Naive B cell (primary cell): Measurements from ENCODE around the gene PPDPF. TPM values are rescaled to one million over a fixed set of nuclear protein-coding genes. Genes with fewer than 3 reads are reported as not detected.
"Not testable (repeated sequence)": the region's sequence is repeated elsewhere in the genome, so short reads cannot be mapped to it uniquely, and the experiment has no call there.

ENCODE experiments used
- ATAC-seq, 2 donors: fragments of 150-1000 bp; cut with Tn5 transposase; 2 replicates each; pipeline ENCODE4 v1.10.0; 2021; ENCODE audit warnings: low read depth in 2 of 2, mild to moderate bottlenecking in 2 of 2, moderate library complexity in 2 of 2
- DNase-seq: peaks from one replicate; pipeline ENCODE4 v3.0.0; 2022
- H3K27ac Mint-ChIP-seq, 6 donors: one replicate each; pipeline ENCODE4 v1.8.0; 2020 to 2022; ENCODE audit warnings: mild to moderate bottlenecking in 6 of 6, mixed read lengths in 6 of 6, moderate library complexity in 5 of 6, inconsistent platforms in 2 of 6
- H3K27me3 Mint-ChIP-seq, 3 donors: one replicate each; pipeline ENCODE4 v1.8.0; 2021 to 2022; ENCODE audit warnings: mixed read lengths in 3 of 3, mild to moderate bottlenecking in 1 of 3
- H3K36me3 Mint-ChIP-seq, 2 donors: one replicate each; pipeline ENCODE4 v1.8.0; 2020 to 2022; ENCODE audit warnings: mixed read lengths in 2 of 2, inconsistent platforms in 1 of 2, mild to moderate bottlenecking in 1 of 2
- H3K4me1 Mint-ChIP-seq, 3 donors: one replicate each; pipeline ENCODE4 v1.8.0; 2020 to 2022; ENCODE audit warnings: mixed read lengths in 3 of 3, inconsistent platforms in 1 of 3, mild to moderate bottlenecking in 1 of 3, moderate library complexity in 1 of 3
- H3K4me3 Mint-ChIP-seq, 8 donors: one replicate each; pipeline ENCODE4 v1.8.0; 2020 to 2022; ENCODE audit warnings: mild to moderate bottlenecking in 8 of 8, mixed read lengths in 8 of 8, moderate library complexity in 8 of 8, inconsistent platforms in 2 of 8
- H3K9me3 Mint-ChIP-seq, 7 donors: one replicate each; pipeline ENCODE4 v1.8.0; 2020 to 2022; ENCODE audit warnings: mixed read lengths in 7 of 7, mild to moderate bottlenecking in 5 of 7, inconsistent platforms in 2 of 7, moderate library complexity in 1 of 7
- polyA plus RNA-seq, 6 donors: library from polyadenylated mRNA; unstranded; fragments of 300-500 nt; fragmentation: Illumina TruSeq; gene quantifications; one replicate each; pipeline ENCODE4 v1.2.3, GENCODE V29; 2021; ENCODE audit warnings: low read depth in 6 of 6

PPDPF gene
- polyA plus RNA-seq, 6 donors from 2014 or later = 40.2 to 132 (median 67.5) TPM

GRCh38 chr20:63479695-63480419, 40.7 kb upstream of the PPDPF start:
- peaks cover 17 to 77% (median 54%) of the 10 kb centered on the region in 3 donors for H3K27me3 Mint-ChIP-seq
- not testable (repeated sequence) for H3K4me3 Mint-ChIP-seq, DNase-seq, H3K27ac Mint-ChIP-seq, ATAC-seq, H3K4me1 Mint-ChIP-seq, H3K36me3 Mint-ChIP-seq, H3K9me3 Mint-ChIP-seq

GRCh38 chr20:63481503-63481902, 39.1 kb upstream of the PPDPF start:
- ATAC-seq = no peak
- no peak overlapping the region for H3K27ac Mint-ChIP-seq
- H3K4me1 Mint-ChIP-seq = peaks cover 0 to 4% (median 0%) of the 10 kb centered on the region in 3 donors
- no peak overlapping the region for H3K4me3 Mint-ChIP-seq
- H3K36me3 Mint-ChIP-seq = no peaks in the 10 kb centered on the region
- peaks cover 13 to 77% (median 53%) of the 10 kb centered on the region in 3 donors for H3K27me3 Mint-ChIP-seq
- peaks cover 0 to 5% (median 0%) of the 10 kb centered on the region in 7 donors for H3K9me3 Mint-ChIP-seq
- DNase-seq = no peak

GRCh38 chr20:63482021-63482587, 38.5 kb upstream of the PPDPF start:
- no peak overlapping the region for H3K4me3 Mint-ChIP-seq
- no peak for DNase-seq
- H3K36me3 Mint-ChIP-seq = no peaks in the 10 kb centered on the region
- H3K27me3 Mint-ChIP-seq = peaks cover 13 to 72% (median 56%) of the 10 kb centered on the region in 3 donors
- peak overlapping the region in 1 of 6 donors; percentile 54 for H3K27ac Mint-ChIP-seq
- peaks cover 0 to 4% (median 0%) of the 10 kb centered on the region in 3 donors for H3K4me1 Mint-ChIP-seq
- no peak for ATAC-seq
- peaks cover 0 to 5% (median 0%) of the 10 kb centered on the region in 7 donors for H3K9me3 Mint-ChIP-seq

- no peak for ATAC-seq
These were observed 36.7 kb upstream of the PPDPF start for GRCh38 chr20:63483834-63484233.

GRCh38 chr20:63484236-63484635, 36.3 kb upstream of the PPDPF start:
- Mint-ChIP-seq H3K9me3 (peaks cover 0 to 5% (median 0%) of the 10 kb centered on the region in 7 donors), H3K4me1 (peaks cover 0 to 4% (median 0%) of the 10 kb centered on the region in 3 donors), H3K36me3 (no peaks in the 10 kb centered on the region), H3K27me3 (peaks cover 13 to 65% (median 50%) of the 10 kb centered on the region in 3 donors), H3K27ac (no peak overlapping the region), H3K4me3 (no peak overlapping the region)
- no peak for ATAC-seq
- no peak for DNase-seq

More at GRCh38 chr20:63483834-63484233, 36.7 kb upstream of the PPDPF start:
- no peak for DNase-seq
- H3K27me3 Mint-ChIP-seq = peaks cover 13 to 63% (median 50%) of the 10 kb centered on the region in 3 donors
- peaks cover 0 to 4% (median 0%) of the 10 kb centered on the region in 3 donors for H3K4me1 Mint-ChIP-seq
- H3K27ac Mint-ChIP-seq = no peak overlapping the region
- peaks cover 0 to 5% (median 0%) of the 10 kb centered on the region in 7 donors for H3K9me3 Mint-ChIP-seq
- no peak overlapping the region for H3K4me3 Mint-ChIP-seq
- H3K36me3 Mint-ChIP-seq = no peaks in the 10 kb centered on the region

DNA sequence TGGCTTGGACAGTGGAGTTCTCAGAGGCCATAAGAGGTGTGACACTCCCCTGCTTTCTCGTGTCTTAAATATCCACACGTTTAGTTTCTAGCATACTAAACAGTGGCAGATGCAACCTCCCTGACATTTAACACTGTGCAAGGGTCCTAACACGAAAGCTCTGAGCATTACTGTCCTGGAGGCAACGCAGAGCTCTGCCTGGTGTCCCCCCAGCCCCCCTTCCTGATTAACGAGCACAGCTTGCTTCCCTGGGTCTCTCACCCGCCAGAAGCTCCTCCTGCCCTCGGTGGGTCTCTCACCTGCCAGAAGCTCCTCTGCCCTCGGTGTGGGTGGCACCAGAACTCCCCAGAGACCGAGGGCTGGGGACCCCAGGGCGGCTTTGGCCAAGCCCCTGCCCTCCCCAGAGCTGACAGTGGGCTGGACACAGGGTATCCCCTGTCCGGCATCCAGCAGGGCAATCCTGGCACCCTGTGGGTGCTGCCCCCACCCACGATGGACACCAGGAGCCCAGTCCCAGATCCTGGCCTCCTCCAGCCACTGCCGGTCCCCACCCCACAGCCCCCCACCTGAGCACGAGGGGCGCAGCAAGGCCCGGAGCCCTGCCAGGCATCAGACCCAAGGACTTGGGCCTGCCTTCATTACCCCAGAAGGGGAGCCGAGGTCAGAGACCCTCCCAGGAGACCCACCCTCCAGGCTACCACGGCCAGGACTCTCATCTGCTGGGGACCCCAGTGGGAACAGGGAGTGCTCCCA, 35.7 kb upstream of the PPDPF start:
- peaks cover 0 to 4% (median 0%) of the 10 kb centered on the region in 3 donors for H3K4me1 Mint-ChIP-seq
- H3K9me3 Mint-ChIP-seq = peaks cover 0 to 5% (median 0%) of the 10 kb centered on the region in 7 donors
- H3K27ac Mint-ChIP-seq = no peak overlapping the region
- peaks cover 13 to 71% (median 49%) of the 10 kb centered on the region in 3 donors for H3K27me3 Mint-ChIP-seq
- ATAC-seq (no peak), DNase-seq (no peak)
- H3K4me3 Mint-ChIP-seq = no peak overlapping the region
- no peaks in the 10 kb centered on the region for H3K36me3 Mint-ChIP-seq

DNA sequence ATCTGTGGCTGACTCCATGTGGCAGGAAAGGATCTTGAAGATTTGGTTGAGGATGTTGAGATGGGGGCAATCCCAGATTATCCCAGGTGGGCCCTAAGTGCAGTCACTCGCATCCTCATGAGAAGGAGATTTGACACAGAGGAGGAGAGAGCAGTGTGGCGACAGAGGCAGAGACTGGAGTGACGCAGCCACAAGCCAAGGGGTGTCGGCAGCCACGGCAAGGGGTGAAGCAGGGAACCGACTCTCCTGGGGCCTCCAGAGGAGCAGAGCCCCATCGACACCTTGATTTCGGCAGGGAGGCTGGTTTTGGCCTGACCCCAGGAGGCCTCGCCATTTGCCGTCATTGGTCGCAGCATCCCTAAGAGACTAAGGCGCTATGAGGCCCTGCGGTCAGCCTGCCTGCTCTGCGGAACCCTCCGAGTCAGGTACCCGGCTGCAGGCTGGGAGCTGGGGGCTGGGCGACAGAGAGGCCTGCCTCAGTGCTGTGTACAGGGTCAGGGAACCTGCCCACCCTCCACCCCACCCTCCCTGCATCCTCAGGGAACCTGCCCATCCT, 34.2 kb upstream of the PPDPF start:
- DNase-seq = no peak
- Mint-ChIP-seq H3K27me3 (peaks cover 12 to 73% (median 42%) of the 10 kb centered on the region in 3 donors), H3K9me3 (peaks cover 0 to 5% (median 0%) of the 10 kb centered on the region in 7 donors), H3K4me3 (peak overlapping the region in 2 of 8 donors; percentile 37 to 56), H3K27ac (peak overlapping the region in 3 of 6 donors; percentile 17 to 53 (median 20)), H3K36me3 (peaks cover 0 to 2% of the 10 kb centered on the region in 2 donors), H3K4me1 (peaks cover 0 to 2% (median 0%) of the 10 kb centered on the region in 3 donors)
- no peak for ATAC-seq

- H3K9me3 Mint-ChIP-seq = peaks cover 0 to 5% (median 2%) of the 10 kb centered on the region in 7 donors
- H3K36me3 Mint-ChIP-seq = peaks cover 0 to 10% of the 10 kb centered on the region in 2 donors
- DNase-seq (no peak), ATAC-seq (no peak)
- peak overlapping the region in 1 of 6 donors; percentile 41 for H3K27ac Mint-ChIP-seq
- H3K4me3 Mint-ChIP-seq = no peak overlapping the region
- peaks cover 8 to 68% (median 46%) of the 10 kb centered on the region in 3 donors for H3K27me3 Mint-ChIP-seq
- H3K4me1 Mint-ChIP-seq = no peaks in the 10 kb centered on the region
These were observed 33.3 kb upstream of the PPDPF start for GRCh38 chr20:63487116-63487764.

DNA sequence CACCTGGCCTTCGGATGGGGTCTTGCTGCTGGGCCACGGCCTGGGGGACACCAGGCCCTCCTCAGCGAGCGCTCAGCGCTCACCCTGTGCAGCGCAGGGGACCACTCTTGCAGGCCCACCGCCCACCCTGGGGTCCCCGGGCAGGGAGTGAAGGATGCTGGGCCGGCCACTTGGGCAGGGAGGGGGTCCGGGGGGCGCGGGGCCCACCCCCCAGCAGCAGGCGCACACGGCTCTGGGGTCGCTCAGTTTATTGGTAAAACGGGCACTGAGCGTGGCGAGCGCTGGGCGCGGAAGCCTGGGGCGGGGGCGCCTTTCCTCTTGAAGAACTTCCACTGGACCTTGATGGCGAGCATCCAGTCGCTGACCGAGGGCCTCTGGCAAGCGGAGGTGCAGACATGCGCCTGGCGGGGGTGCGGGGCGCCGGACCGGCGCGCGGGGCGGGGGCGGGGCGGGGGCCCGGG, 32.8 kb upstream of the PPDPF start:
- Mint-ChIP-seq H3K9me3 (peaks cover 0 to 10% (median 4%) of the 10 kb centered on the region in 7 donors), H3K4me3 (no peak overlapping the region), H3K27ac (no peak overlapping the region), H3K4me1 (no peaks in the 10 kb centered on the region), H3K36me3 (peaks cover 0 to 14% of the 10 kb centered on the region in 2 donors), H3K27me3 (peaks cover 7 to 62% (median 47%) of the 10 kb centered on the region in 3 donors)
- no peak for ATAC-seq
- DNase-seq = no peak

DNA sequence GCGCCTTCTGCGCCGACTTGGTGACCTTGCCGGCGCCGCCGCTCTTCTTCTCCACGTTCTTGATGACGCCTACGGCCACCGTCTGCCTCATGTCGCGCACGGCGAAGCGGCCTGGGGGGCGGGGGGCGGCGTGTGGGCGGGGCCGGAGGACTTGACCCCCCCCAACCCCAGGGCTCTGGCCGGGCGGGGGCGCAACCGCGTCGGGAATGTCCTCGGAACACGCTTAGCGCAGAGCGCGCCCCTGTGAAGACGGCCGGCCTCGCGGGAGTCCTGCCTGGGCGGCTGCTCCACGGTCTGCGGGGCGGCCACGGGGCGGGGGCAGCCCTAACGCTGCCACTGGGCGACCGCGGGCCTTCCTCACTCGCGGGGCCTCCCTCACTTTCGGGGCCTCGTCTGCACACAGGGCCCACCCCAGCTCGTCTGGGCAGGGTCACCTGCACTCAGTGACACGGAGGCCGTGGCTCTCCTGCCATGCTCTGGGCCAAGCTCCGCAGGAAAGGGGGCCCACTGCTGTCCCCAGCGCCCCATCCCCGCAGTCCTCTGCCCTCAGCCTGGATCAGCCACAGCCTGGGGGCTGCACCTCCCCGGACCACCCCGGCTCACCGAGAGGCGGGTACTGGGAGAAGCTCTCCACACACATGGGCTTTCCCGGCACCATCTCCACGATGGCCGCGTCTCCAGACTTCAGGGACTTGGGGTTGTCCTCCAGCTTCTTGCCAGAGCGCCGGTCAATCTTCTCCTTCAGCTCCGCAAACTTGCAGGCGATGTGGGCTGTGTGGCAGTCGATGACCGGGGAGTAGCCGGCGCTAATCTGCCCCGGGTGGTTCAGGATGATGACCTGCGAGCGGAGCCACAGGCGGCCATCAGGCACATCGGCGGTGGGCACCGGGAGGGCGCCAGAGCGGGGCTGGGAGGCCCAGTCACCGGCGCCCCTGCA, 32.0 kb upstream of the PPDPF start:
- H3K27ac Mint-ChIP-seq = no peak overlapping the region
- peaks cover 4 to 57% (median 44%) of the 10 kb centered on the region in 3 donors for H3K27me3 Mint-ChIP-seq
- ATAC-seq (no peak), DNase-seq (no peak)
- peaks cover 0 to 10% (median 4%) of the 10 kb centered on the region in 7 donors for H3K9me3 Mint-ChIP-seq
- peaks cover 0 to 14% of the 10 kb centered on the region in 2 donors for H3K36me3 Mint-ChIP-seq
- no peak overlapping the region for H3K4me3 Mint-ChIP-seq
- no peaks in the 10 kb centered on the region for H3K4me1 Mint-ChIP-seq

DNA sequence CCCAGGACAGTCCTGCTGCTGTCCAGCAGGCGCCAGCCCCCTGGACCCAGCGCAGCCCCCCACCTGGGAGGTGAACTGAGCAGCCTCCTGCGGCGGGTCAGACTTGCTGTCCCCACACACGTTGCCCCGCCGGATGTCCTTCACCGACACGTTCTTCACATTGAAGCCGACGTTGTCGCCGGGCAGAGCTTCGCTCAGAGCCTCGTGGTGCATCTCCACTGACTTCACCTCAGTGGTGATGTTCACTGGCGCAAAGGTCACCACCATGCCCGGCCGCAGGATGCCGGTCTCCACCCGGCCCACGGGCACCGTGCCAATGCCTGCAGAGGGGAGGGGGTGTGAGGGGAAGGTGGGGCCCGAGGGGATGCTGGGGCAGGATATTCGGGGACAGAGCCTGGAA, 30.1 kb upstream of the PPDPF start:
- Mint-ChIP-seq H3K4me3 (no peak overlapping the region), H3K27ac (no peak overlapping the region), H3K9me3 (peaks cover 0 to 10% (median 4%) of the 10 kb centered on the region in 7 donors), H3K27me3 (peaks cover 0 to 43% (median 37%) of the 10 kb centered on the region in 3 donors), H3K36me3 (peaks cover 0 to 14% of the 10 kb centered on the region in 2 donors), H3K4me1 (no peaks in the 10 kb centered on the region)
- DNase-seq (no peak), ATAC-seq (no peak)

GRCh38 chr20:63491078-63491477, 29.5 kb upstream of the PPDPF start:
- peaks cover 0 to 14% of the 10 kb centered on the region in 2 donors for H3K36me3 Mint-ChIP-seq
- ATAC-seq (no peak), DNase-seq (no peak)
- H3K27ac Mint-ChIP-seq = no peak overlapping the region
- H3K4me1 Mint-ChIP-seq = peaks cover 0 to 3% (median 0%) of the 10 kb centered on the region in 3 donors
- H3K4me3 Mint-ChIP-seq = no peak overlapping the region
- H3K27me3 Mint-ChIP-seq = peaks cover 0 to 36% (median 34%) of the 10 kb centered on the region in 3 donors
- H3K9me3 Mint-ChIP-seq = peaks cover 0 to 10% (median 2%) of the 10 kb centered on the region in 7 donors
